Neutrophil (primary cell): ENCODE results near the gene HDLBP.

Experiments used
- H3K27ac ChIP-seq: fragments of 200-600 bp; sonication (generic); 2 replicates; pipeline ENCODE4 v1.5.1; 2016; ENCODE audit warnings: mild to moderate bottlenecking, moderate library complexity
- H3K27me3 ChIP-seq: fragments of 200-600 bp; sonication (generic); 2 replicates; pipeline ENCODE4 v1.6.0; 2016; ENCODE audit warnings: mild to moderate bottlenecking
- H3K36me3 ChIP-seq: fragments of 200-600 bp; sonication (generic); 2 replicates; pipeline ENCODE4 v1.5.1; 2017
- H3K4me1 ChIP-seq, 2 experiments: fragments of 200-600 bp in 1 of 2; sonication (generic) in 1 of 2; 1 replicate in 1 of 2; 2 replicates in 1 of 2; pipeline versions ENCODE4 v1.5.1 to v1.6.1; 2013 to 2016; ENCODE audit warnings: low read depth in 1 of 2, low read length in 1 of 2, mild to moderate bottlenecking in 1 of 2, moderate library complexity in 1 of 2; ENCODE audit not compliant: control insufficient read depth in 1 of 2, insufficient read depth in 1 of 2
- H3K4me3 ChIP-seq, 2 experiments: fragments of 200-600 bp in 1 of 2; sonication (generic) in 1 of 2; 1 replicate in 1 of 2; 2 replicates in 1 of 2; pipeline ENCODE4 v1.5.1; 2013 to 2016; ENCODE audit warnings: low read depth in 1 of 2, low read length in 1 of 2, mild to moderate bottlenecking in 1 of 2, moderate library complexity in 1 of 2
- H3K9me3 ChIP-seq: fragments of 200-600 bp; sonication (generic); 2 replicates; pipeline ENCODE4 v1.5.1; 2016
- TF ChIP-seq, protein P1 (sequence below): fragments of 200-600 bp; sonication (generic); IDR thresholded peaks from 2 replicates; pipeline ENCODE4 v1.5.1; 2016; ENCODE audit warnings: antibody characterized with exemption

Gene HDLBP

DNA sequence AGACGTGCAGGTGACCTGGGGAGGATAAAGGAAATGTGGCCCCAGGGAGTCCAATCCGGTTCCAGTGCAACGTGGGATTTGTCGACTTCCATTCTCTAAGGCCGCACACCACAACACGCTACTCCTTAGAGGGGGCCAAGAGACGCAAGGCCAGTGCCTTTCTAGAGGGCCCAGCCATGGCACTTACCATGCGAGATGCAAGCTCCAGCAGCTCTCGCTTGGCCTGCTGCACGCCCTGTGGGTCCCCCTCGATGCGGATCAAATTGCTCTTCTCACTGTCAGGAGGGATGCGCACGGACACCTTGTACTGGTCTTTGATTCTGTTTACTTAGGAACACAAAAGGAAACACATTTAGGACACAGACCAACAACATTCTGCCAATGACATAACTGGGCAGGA lies 65.8 kb downstream of the HDLBP start:
- H3K9me3 ChIP-seq = no peaks in the 10 kb centered on the region
- TF ChIP-seq, protein P1, sequence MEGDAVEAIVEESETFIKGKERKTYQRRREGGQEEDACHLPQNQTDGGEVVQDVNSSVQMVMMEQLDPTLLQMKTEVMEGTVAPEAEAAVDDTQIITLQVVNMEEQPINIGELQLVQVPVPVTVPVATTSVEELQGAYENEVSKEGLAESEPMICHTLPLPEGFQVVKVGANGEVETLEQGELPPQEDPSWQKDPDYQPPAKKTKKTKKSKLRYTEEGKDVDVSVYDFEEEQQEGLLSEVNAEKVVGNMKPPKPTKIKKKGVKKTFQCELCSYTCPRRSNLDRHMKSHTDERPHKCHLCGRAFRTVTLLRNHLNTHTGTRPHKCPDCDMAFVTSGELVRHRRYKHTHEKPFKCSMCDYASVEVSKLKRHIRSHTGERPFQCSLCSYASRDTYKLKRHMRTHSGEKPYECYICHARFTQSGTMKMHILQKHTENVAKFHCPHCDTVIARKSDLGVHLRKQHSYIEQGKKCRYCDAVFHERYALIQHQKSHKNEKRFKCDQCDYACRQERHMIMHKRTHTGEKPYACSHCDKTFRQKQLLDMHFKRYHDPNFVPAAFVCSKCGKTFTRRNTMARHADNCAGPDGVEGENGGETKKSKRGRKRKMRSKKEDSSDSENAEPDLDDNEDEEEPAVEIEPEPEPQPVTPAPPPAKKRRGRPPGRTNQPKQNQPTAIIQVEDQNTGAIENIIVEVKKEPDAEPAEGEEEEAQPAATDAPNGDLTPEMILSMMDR = no peak

DNA sequence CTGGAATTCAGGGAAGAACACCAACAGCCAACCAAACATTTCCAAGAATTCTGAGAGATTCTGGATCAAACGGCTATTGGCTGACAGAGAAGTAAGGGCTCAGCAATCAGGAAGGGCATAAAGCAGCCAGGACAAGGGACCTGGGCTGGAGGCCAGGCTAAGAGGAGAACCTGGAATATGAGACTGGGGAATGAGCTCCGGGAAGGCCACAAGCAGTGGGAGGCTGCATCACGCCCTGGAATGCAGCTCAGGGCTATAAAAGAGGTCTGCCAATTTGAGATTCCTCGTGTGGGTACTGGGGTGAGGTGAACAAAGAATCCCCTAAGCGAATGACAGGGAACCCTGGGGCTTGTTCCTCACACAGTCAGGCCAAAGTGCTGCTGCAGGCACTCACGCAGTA lies 66.6 kb downstream of the HDLBP start:
- H3K9me3 ChIP-seq = no peaks in the 10 kb centered on the region
- H3K27me3 ChIP-seq = no peaks in the 10 kb centered on the region
- TF ChIP-seq, protein P1 = no peak
- no peak overlapping the region for H3K4me3 ChIP-seq
- H3K4me1 ChIP-seq = no peaks in the 10 kb centered on the region
- no peak overlapping the region for H3K27ac ChIP-seq
- H3K36me3 ChIP-seq = peaks cover 100% of the 10 kb centered on the region

More for the DNA sequence above, 65.8 kb downstream of the HDLBP start:
- H3K36me3 ChIP-seq = peaks cover 99% of the 10 kb centered on the region
- no peaks in the 10 kb centered on the region for H3K27me3 ChIP-seq
- no peaks in the 10 kb centered on the region for H3K4me1 ChIP-seq
- no peak overlapping the region for H3K27ac ChIP-seq
- H3K4me3 ChIP-seq = no peak overlapping the region

DNA sequence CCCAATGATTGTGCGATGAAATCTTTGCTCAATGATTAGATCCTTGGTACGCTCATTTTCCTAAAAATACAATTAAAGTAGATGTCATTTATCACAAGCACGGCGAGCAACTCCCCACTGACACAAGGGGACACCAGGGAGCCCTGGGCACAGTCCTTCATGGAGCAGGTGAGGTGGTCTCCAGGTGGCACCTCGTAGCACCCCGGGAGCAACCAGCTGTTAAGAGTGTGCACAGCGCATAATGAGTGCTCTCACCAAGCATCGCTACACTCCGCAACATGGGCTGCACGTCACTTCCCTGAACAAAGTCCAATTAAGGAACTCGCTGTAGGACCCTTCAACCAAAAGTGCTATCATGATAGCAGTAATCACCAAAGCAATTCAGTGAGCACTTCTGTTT lies 67.2 kb downstream of the HDLBP start:
- H3K36me3 ChIP-seq = peaks cover 100% of the 10 kb centered on the region
- TF ChIP-seq, protein P1 = no peak
- no peaks in the 10 kb centered on the region for H3K27me3 ChIP-seq

DNA sequence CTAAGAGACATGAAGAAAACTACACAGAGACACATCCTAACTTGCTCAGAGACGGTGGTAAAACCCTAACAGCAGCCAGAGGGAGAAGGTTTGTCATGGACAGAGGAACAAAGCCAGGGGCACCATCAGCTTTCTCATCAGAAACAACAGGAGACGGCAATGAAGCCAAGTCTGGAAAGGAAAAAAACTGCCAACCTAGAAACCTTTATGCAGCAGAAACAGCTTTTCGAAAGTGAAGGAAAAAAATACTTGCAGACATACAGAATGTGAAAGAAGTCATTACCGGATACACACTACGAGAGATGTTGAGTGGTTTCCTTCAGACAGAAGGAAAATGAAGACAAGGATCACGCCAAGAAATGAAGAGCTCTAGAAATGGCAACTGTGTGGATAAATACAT lies 71.1 kb downstream of the HDLBP start:
- TF ChIP-seq, protein P1 = no peak
- H3K4me1 ChIP-seq = no peaks in the 10 kb centered on the region
- H3K9me3 ChIP-seq = no peaks in the 10 kb centered on the region
- no peaks in the 10 kb centered on the region for H3K27me3 ChIP-seq
- no peak overlapping the region for H3K4me3 ChIP-seq
- peaks cover 97% of the 10 kb centered on the region for H3K36me3 ChIP-seq
- no peak overlapping the region for H3K27ac ChIP-seq

More for the DNA sequence above, 67.2 kb downstream of the HDLBP start:
- Histone ChIP-seq H3K4me1 (no peaks in the 10 kb centered on the region), H3K27ac (no peak overlapping the region), H3K9me3 (no peaks in the 10 kb centered on the region), H3K4me3 (no peak overlapping the region)

DNA sequence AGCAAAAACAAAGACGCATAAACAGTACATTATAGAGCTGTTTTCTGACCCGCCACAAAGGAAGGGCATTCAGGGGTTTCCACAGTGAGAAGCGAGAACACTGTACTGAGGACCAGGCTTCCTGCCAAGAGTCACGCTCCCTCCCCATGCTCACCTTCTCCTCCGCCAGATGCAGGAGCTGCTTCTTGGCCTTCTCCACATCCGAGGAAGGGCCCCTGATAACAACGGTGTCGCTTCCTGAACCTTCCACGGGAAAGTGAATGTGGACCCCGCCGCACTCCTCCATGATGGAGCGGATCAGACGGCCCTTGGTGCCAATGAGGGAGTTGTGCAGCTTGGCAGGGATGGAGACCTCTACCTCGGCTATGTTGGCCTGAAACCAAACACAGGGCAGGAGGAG lies 73.2 kb downstream of the HDLBP start:
- Histone ChIP-seq H3K4me3 (no peak overlapping the region), H3K4me1 (no peaks in the 10 kb centered on the region), H3K27me3 (no peaks in the 10 kb centered on the region), H3K9me3 (no peaks in the 10 kb centered on the region), H3K27ac (no peak overlapping the region), H3K36me3 (peaks cover 97% of the 10 kb centered on the region)
- TF ChIP-seq, protein P1 = no peak

DNA sequence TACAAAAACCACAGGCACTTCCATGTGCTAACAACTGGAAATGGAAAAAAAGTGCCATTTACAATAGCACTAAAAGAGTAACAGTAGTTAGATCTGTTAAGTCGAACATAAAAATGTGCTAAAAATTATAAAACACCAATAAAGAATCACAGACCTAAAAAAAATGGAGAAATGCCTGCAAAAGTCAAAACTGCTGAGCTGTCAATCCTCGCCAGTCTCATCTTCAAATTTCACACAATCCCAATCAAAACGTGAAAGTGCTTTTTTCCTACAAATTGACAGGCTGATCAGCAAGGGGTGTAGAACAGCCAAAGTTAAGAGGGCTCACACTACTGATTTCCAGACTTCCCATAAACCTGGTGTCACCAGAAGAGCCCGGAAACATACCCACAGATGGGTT lies 73.8 kb downstream of the HDLBP start:
- TF ChIP-seq, protein P1 = no peak

More for the DNA sequence above, 73.8 kb downstream of the HDLBP start:
- no peaks in the 10 kb centered on the region for H3K9me3 ChIP-seq
- no peaks in the 10 kb centered on the region for H3K4me1 ChIP-seq
- H3K4me3 ChIP-seq = no peak overlapping the region
- H3K27me3 ChIP-seq = no peaks in the 10 kb centered on the region
- H3K36me3 ChIP-seq = peaks cover 97% of the 10 kb centered on the region
- no peak overlapping the region for H3K27ac ChIP-seq
